HepG2 (cell line): ENCODE data around the gene CIAO3. TPM values are rescaled to one million over a fixed set of nuclear protein-coding genes. Genes with fewer than 3 reads are reported as not detected.

Experiments used
- CENPX ChIP-seq: sonication (generic); formaldehyde crosslinking; IDR thresholded peaks from 2 replicates; pipeline ENCODE4 v1.9.0; 2021; ENCODE audit warnings: mild to moderate bottlenecking, missing genetic modification reagents, moderate library complexity
- SMARCC2 ChIP-seq: fragments of 450-650 bp; IDR thresholded peaks from 2 replicates; pipeline ENCODE4 v1.6.1; 2017; ENCODE audit warnings: antibody characterized with exemption, mild to moderate bottlenecking
- THAP9 ChIP-seq: sonication (generic); formaldehyde crosslinking; IDR thresholded peaks from 2 replicates; pipeline ENCODE4; 2020; ENCODE audit warnings: missing genetic modification reagents, mild to moderate bottlenecking, borderline replicate concordance
- ZNF503 ChIP-seq: sonication (generic); formaldehyde crosslinking; IDR thresholded peaks from 2 replicates; pipeline ENCODE4 v1.4.0; 2020; ENCODE audit warnings: missing genetic modification reagents
- ZNF678 ChIP-seq: sonication (generic); formaldehyde crosslinking; IDR thresholded peaks from 2 replicates; pipeline ENCODE4 v1.4.0; 2020; ENCODE audit warnings: mild to moderate bottlenecking, missing genetic modification reagents
- polyA plus RNA-seq, 8 experiments: library from polyadenylated mRNA; depleted of rRNA in 3 of 8; stranded (reverse) in 7 of 8; unstranded in 1 of 8; fragments of >200 nt; fragmentation: Illumina TruSeq in 4 of 8; extraction: Trizol in 4 of 8; gene quantifications; 2 replicates each; pipeline versions ENCODE4 v1.2.1 to v1.2.3, GENCODE V29; 2011 to 2016; ENCODE audit warnings: low read depth in 4 of 8, missing spikeins in 1 of 8, mixed read lengths in 1 of 8; ENCODE audit not compliant: insufficient read depth in 1 of 8
- total RNA-seq, 5 experiments: library from RNA; depleted of rRNA; stranded (reverse); fragments of >200 nt; fragmentation: Illumina TruSeq; extraction: Trizol; gene quantifications; 2 replicates each; pipeline ENCODE4 v1.2.3, GENCODE V29; 2016; ENCODE audit warnings: low read depth in 1 of 5
- TF ChIP-seq, protein P1 (sequence below): sonication (generic); formaldehyde crosslinking; conservative IDR thresholded peaks from 2 replicates; pipeline ENCODE4 v1.5.0; 2020; ENCODE audit warnings: missing genetic modification reagents

The CIAO3 gene
- total and polyA plus RNA-seq, 2 of the 13 experiments (the other 11 are each of a cell fraction or from before 2014, with no cell fraction given), result 21.7 to 25.0 TPM

- TF ChIP-seq THAP9 (CRISPR knock-in tag), result no peak
- no peak for TF ChIP-seq CENPX
- TF ChIP-seq SMARCC2, result no peak
- TF ChIP-seq ZNF503 (CRISPR knock-in tag), result no peak
- no peak for TF ChIP-seq ZNF678 (CRISPR knock-in tag)
- TF ChIP-seq, protein P1, sequence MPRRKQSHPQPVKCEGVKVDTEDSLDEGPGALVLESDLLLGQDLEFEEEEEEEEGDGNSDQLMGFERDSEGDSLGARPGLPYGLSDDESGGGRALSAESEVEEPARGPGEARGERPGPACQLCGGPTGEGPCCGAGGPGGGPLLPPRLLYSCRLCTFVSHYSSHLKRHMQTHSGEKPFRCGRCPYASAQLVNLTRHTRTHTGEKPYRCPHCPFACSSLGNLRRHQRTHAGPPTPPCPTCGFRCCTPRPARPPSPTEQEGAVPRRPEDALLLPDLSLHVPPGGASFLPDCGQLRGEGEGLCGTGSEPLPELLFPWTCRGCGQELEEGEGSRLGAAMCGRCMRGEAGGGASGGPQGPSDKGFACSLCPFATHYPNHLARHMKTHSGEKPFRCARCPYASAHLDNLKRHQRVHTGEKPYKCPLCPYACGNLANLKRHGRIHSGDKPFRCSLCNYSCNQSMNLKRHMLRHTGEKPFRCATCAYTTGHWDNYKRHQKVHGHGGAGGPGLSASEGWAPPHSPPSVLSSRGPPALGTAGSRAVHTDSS, result no peak
Measured at GRCh38 chr16:693364-693763, 47.4 kb downstream of the CIAO3 start (continued).
